Measurements from ENCODE around the gene PTPRT. TPM values are rescaled to one million over a fixed set of nuclear protein-coding genes. Genes with fewer than 3 reads are reported as not detected.

The PTPRT gene
- total RNA-seq, 1 experiment from 2014 or later = 0.13 TPM

DNA sequence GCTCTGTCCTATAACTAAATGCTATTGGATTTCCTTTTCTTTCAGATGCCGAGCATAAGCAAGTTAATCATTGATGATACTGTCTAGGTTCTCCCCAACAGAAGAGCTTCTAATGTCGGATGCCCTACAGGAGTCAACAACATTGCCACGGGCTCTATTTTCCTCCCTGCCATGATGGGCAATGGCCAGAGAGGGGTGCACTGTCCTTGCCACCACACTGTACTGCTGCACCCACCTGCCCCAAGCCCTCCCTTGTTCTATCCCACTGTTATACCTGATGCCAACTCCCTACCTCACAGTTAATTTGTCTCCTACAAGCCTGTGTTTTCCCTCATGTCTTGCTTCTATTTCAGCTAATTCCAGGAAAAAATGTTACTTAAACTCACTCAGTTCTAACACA lies 797.9 kb downstream of the PTPRT start:
- Histone ChIP-seq H4K91ac (ENCODE audit: insufficient read length, low read depth, low read length) (no peak overlapping the region), H3K23me2 (ENCODE audit: insufficient read length, low read depth, low read length, poor library complexity, severe bottlenecking) (no peaks in the 10 kb centered on the region), H3K4me2 (ENCODE audit: insufficient read depth, insufficient read length, low read length) (no peak overlapping the region), H3K79me2 (ENCODE audit: insufficient read depth, low read length) (no peaks in the 10 kb centered on the region), H3K23ac (ENCODE audit: insufficient read length, low read depth, low read length) (no peak overlapping the region), H2BK12ac (ENCODE audit: insufficient read length, low read depth, low read length) (no peak overlapping the region), H2BK120ac (ENCODE audit: low read depth, low read length, poor library complexity, severe bottlenecking) (no peak overlapping the region), H2BK5ac (ENCODE audit: insufficient read length, low read length) (no peak overlapping the region), H3T11ph (ENCODE audit: low read length) (no peak overlapping the region), H4K20me1 (ENCODE audit: control insufficient read depth, insufficient read depth, insufficient read length) (no peaks in the 10 kb centered on the region), H3K27ac (ENCODE audit: insufficient read length, low read depth, low read length) (no peak overlapping the region), H2AFZ (ENCODE audit: low read length) (no peak overlapping the region), H4K8ac (replicated peaks; ENCODE audit: insufficient read length, low read depth, low read length) (no peak overlapping the region), H2AK5ac (ENCODE audit: insufficient read length, low read length) (no peak overlapping the region), H4K5ac (ENCODE audit: insufficient read length, low read depth, low read length) (no peak overlapping the region), H3K9ac (ENCODE audit: extremely low read depth, insufficient read length, low read length) (no peak overlapping the region), H3K27me3 (ENCODE audit: insufficient read depth, low read length) (no peaks in the 10 kb centered on the region), H3K9me3 (ENCODE audit: control insufficient read depth, low read depth, low read length) (peaks cover 4% of the 10 kb centered on the region), H3K14ac (ENCODE audit: insufficient read depth, low read length) (no peak overlapping the region), H3K56ac (ENCODE audit: insufficient read length, low read depth, low read length) (no peak overlapping the region), H2BK15ac (ENCODE audit: low read depth, low read length) (no peak overlapping the region), H3K4ac (ENCODE audit: low read depth, low read length) (no peak overlapping the region), H3K4me1 (ENCODE audit: insufficient read depth, low read length) (peaks cover 4% of the 10 kb centered on the region; the same call in 1 of the 2 replicates), H3K79me1 (ENCODE audit: insufficient read depth, low read depth, low read length, poor library complexity, severe bottlenecking) (no peaks in the 10 kb centered on the region), H2BK20ac (ENCODE audit: low read depth, low read length, poor library complexity, severe bottlenecking) (no peak overlapping the region), H3K18ac (ENCODE audit: insufficient read length, low read depth, low read length) (no peak overlapping the region)
- no peak for DNase-seq
- Mint-ChIP-seq H3K27me3 (ENCODE audit: low read depth) (no peaks in the 10 kb centered on the region), H3K4me3 (no peak overlapping the region), H3K4me1 (peaks cover 0 to 22% of the 10 kb centered on the region in 2 experiments; a peak in 1 of 4 replicates), H3K36me3 (ENCODE audit: insufficient read depth in 1 of 3, low read depth in 3 of 3) (no peaks in the 10 kb centered on the region), H3K9me3 (peaks cover 5 to 8% of the 10 kb centered on the region in 2 experiments; a peak in 4 of 5 replicates), H3K27ac (peak overlapping the region in 2 of 3 experiments; percentile 41 to 84; a peak in 2 of 7 replicates)
- WGBS (ENCODE audit: extremely low coverage, insufficient read length, low lambda C conversion rate) = no CpG with 5 or more reads among the region's 3 CpGs
- TF ChIP-seq, protein P1, sequence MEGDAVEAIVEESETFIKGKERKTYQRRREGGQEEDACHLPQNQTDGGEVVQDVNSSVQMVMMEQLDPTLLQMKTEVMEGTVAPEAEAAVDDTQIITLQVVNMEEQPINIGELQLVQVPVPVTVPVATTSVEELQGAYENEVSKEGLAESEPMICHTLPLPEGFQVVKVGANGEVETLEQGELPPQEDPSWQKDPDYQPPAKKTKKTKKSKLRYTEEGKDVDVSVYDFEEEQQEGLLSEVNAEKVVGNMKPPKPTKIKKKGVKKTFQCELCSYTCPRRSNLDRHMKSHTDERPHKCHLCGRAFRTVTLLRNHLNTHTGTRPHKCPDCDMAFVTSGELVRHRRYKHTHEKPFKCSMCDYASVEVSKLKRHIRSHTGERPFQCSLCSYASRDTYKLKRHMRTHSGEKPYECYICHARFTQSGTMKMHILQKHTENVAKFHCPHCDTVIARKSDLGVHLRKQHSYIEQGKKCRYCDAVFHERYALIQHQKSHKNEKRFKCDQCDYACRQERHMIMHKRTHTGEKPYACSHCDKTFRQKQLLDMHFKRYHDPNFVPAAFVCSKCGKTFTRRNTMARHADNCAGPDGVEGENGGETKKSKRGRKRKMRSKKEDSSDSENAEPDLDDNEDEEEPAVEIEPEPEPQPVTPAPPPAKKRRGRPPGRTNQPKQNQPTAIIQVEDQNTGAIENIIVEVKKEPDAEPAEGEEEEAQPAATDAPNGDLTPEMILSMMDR (conservative IDR thresholded peaks at IDR 0.05) = peak; percentile 24; the same call in 1 of the 3 replicates
